A549 (cell line): Measurements from ENCODE around the gene TPRKB.
"Not testable (repeated sequence)": the region's sequence is repeated elsewhere in the genome, so short reads cannot be mapped to it uniquely, and the experiment has no call there.

Source experiments
- BHLHE40 ChIP-seq: IDR thresholded peaks from 2 replicates; pipeline ENCODE4 v1.6.1; 2012; ENCODE audit warnings: low read depth, low read length, inconsistent platforms
- CHD2 ChIP-seq: fragments of 150-350 bp; IDR thresholded peaks from 2 replicates; pipeline ENCODE4 v1.6.1; 2014; ENCODE audit warnings: low read length; ENCODE audit not compliant: partially characterized antibody
- CTCF ChIP-seq: fragments of >200 bp; sonication (Bioruptor Twin); formaldehyde crosslinking; IDR thresholded peaks from 3 replicates; pipeline ENCODE4 v1.5.1; 2016
- EHF ChIP-seq: fragments of 250-450 bp; sonication (Bioruptor Pico); IDR thresholded peaks from 2 replicates; pipeline ENCODE4 v1.5.0; 2020; ENCODE audit warnings: mild to moderate bottlenecking
- EP300 ChIP-seq, 2 experiments: fragments of >200 bp; sonication (Bioruptor Twin); formaldehyde crosslinking; IDR thresholded peaks; 2 replicates in 1 of 2; 3 replicates in 1 of 2; pipeline ENCODE4 v1.6.1; 2016 to 2017
- JUN ChIP-seq, 2 experiments: fragments of >200 bp; sonication (Bioruptor Twin); formaldehyde crosslinking; IDR thresholded peaks; 2 replicates in 1 of 2; 3 replicates in 1 of 2; pipeline ENCODE4 v1.6.1; 2016 to 2017
- JUNB ChIP-seq: fragments of >200 bp; sonication (Bioruptor Twin); formaldehyde crosslinking; IDR thresholded peaks from 2 replicates; pipeline ENCODE4 v1.6.1; 2016
- MAFK ChIP-seq: fragments of 450-650 bp; IDR thresholded peaks from 2 replicates; pipeline ENCODE4 v1.6.1; 2014; ENCODE audit not compliant: partially characterized antibody
- POLR2A ChIP-seq: IDR thresholded peaks from 2 replicates; pipeline ENCODE4 v1.6.1; 2012; ENCODE audit warnings: mild to moderate bottlenecking, low read length
- RCOR1 ChIP-seq: fragments of 150-350 bp; IDR thresholded peaks from 2 replicates; pipeline ENCODE4 v1.6.1; 2014; ENCODE audit warnings: antibody characterized with exemption, low read length, low read depth
- REST ChIP-seq: fragments of 200-600 bp; sonication (generic); IDR thresholded peaks from 2 replicates; pipeline ENCODE4 v1.6.1; 2016; ENCODE audit warnings: antibody characterized with exemption, mild to moderate bottlenecking, moderate library complexity
- TF ChIP-seq, protein P1 (sequence below): IDR thresholded peaks from 2 replicates; pipeline ENCODE4 v1.6.1; 2012

DNA sequence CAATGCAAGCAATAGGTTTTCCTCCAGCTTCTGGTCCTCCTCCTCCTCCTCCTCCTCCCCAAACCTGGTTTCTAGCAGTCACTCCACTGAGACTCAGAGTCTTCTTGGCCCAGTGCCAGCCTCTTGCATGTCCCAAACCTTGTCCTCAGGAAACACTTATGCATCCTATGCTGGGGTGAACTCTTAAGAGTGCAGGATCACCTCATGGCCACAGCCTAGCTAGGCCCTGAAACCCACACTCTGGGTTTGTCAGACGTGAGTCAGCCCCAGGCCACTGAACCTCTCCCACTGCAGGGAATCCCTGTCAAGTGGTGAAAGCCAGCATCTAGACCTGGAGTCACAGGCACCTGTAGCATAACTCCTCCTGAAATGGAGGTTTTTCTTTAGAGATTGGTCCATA, 52.8 kb downstream of the TPRKB start:
- TF ChIP-seq EP300 (IDR thresholded peaks at IDR 0.05); EHF (CRISPR knock-in tag); POLR2A; CTCF; RCOR1; JUN (IDR thresholded peaks at IDR 0.05); BHLHE40; REST; JUNB; CHD2; MAFK: not testable (repeated sequence)
- TF ChIP-seq, protein P1, sequence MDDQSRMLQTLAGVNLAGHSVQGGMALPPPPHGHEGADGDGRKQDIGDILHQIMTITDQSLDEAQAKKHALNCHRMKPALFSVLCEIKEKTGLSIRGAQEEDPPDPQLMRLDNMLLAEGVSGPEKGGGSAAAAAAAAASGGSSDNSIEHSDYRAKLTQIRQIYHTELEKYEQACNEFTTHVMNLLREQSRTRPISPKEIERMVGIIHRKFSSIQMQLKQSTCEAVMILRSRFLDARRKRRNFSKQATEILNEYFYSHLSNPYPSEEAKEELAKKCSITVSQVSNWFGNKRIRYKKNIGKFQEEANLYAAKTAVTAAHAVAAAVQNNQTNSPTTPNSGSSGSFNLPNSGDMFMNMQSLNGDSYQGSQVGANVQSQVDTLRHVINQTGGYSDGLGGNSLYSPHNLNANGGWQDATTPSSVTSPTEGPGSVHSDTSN: not testable (repeated sequence)
